IPS DF 19.7 (cell line): ENCODE data around the gene SUN1.
"Not testable (repeated sequence)": the region's sequence is repeated elsewhere in the genome, so short reads cannot be mapped to it uniquely, and the experiment has no call there.

ENCODE experiments used
- DNase-seq: peaks from one replicate; pipeline ENCODE4 v3.0.0-alpha.2; 2013; ENCODE audit warnings: low read depth, low spot score

SUN1 gene

GRCh38 chr7:906776-907157 lies 74.5 kb downstream of the SUN1 start:
- no peak for DNase-seq

GRCh38 chr7:907158-907980 lies 75.1 kb downstream of the SUN1 start:
- no peak for DNase-seq

- no peak for DNase-seq
Observed at GRCh38 chr7:908159-908581, 75.9 kb downstream of the SUN1 start.

- DNase-seq, result not testable (repeated sequence)
Observed at GRCh38 chr7:908591-909357, 76.5 kb downstream of the SUN1 start.

GRCh38 chr7:909358-910329 lies 77.4 kb downstream of the SUN1 start:
- no peak for DNase-seq

- DNase-seq, result no peak
Observed at GRCh38 chr7:910441-910861, 78.2 kb downstream of the SUN1 start.

GRCh38 chr7:910931-911431 lies 78.7 kb downstream of the SUN1 start:
- DNase-seq, result no peak

- no peak for DNase-seq
Observed at GRCh38 chr7:911791-912480, 79.7 kb downstream of the SUN1 start.

- DNase-seq, result no peak
Observed at GRCh38 chr7:913736-914520, 81.7 kb downstream of the SUN1 start.

- no peak for DNase-seq
Observed at GRCh38 chr7:914521-915194, 82.4 kb downstream of the SUN1 start.

- no peak for DNase-seq
Observed at GRCh38 chr7:915291-916218, 83.3 kb downstream of the SUN1 start.

- DNase-seq, result no peak
Observed at GRCh38 chr7:916291-916941, 84.1 kb downstream of the SUN1 start.

GRCh38 chr7:917255-918117 lies 85.2 kb downstream of the SUN1 start:
- DNase-seq, result no peak

- no peak for DNase-seq
Observed at GRCh38 chr7:918118-918425, 85.8 kb downstream of the SUN1 start.

- no peak for DNase-seq
Observed at GRCh38 chr7:918441-919113, 86.3 kb downstream of the SUN1 start.

GRCh38 chr7:919114-919442 lies 86.8 kb downstream of the SUN1 start:
- no peak for DNase-seq

- DNase-seq, result no peak
Observed at GRCh38 chr7:919924-920341, 87.7 kb downstream of the SUN1 start.
